Activated CD8-positive, alpha-beta memory T cell treated with anti-CD3 and anti-CD28 coated beads, Interleukin-2, amount 50 U/mL, for 24 hours (primary cell): ENCODE data around the gene ALPG.
"Not testable (repeated sequence)": the region's sequence is repeated elsewhere in the genome, so short reads cannot be mapped to it uniquely, and the experiment has no call there.

Source experiments
- DNase-seq: peaks from one replicate; pipeline ENCODE4 v3.0.0-alpha.2; 2020; ENCODE audit errors: extremely low read depth

ALPG gene

GRCh38 chr2:232406556-232407310, at the start of gene ALPG:
ALPG (plus strand) TSS chr2:232406844; CDS start chr2:232406895, 51 bp downstream.
- DNase-seq: no peak

- no peak for DNase-seq
These were observed 45.0 kb upstream of the ALPG start for GRCh38 chr2:232361646-232362045.

GRCh38 chr2:232362174-232362900, 44.3 kb upstream of the ALPG start:
- no peak for DNase-seq

- DNase-seq: not testable (repeated sequence)
These were observed 43.4 kb upstream of the ALPG start for GRCh38 chr2:232363064-232363783.

GRCh38 chr2:232363784-232364615, 42.6 kb upstream of the ALPG start:
- DNase-seq: no peak

GRCh38 chr2:232364806-232365594, 41.6 kb upstream of the ALPG start:
- not testable (repeated sequence) for DNase-seq

DNA sequence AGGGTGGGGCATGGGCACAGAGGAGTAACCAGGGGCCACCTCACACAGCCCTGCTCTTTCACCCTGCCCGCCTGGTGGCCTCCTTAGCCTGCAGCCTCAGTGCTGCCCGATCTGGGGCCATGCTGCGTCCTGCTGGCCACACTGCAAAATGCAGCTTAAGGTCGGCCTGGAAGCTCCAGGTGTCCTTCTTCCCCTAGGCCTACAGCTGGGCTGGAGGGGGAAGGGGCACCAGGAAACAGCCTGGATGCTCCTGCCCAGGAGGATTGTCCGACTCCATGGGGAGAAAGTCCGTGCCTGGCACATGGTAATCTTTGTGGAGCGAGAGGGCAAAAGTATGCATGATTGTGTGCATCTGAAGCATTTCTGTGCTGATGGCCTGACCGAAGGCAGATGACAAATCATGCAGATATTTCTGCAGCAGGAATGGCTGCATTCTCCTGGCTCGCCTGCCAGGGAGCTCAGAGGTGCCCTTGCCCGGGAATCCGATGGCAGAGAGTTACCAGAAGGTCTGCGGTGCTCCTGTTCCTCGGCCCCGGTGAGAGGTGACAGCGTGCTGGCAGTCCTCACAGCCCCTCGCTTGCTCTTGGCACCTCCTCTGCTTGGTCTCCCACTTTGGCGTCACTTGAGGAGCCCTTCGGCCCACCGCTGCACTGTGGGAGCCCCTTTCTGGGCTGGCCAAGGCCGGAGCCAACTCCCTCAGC, 40.9 kb upstream of the ALPG start:
- DNase-seq: no peak

DNA sequence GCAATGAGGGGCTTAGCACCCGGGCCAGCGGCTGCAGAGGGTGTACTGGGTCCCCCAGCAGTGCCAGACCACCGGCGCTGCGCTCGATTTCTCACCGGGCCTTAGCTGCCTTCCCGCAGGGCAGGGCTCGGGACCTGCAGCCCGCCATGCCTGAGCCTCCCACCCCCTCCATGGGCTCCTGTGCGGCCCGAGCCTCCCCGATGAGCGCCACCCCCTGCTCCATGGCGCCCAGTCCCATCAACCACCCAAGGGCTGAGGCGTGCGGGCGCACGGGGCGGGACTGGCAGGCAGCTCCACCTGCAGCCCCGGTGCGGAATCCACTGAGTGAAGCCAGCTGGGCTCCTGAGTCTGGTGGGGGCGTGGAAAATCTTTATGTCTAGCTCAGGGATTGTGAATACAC, 40.2 kb upstream of the ALPG start:
- not testable (repeated sequence) for DNase-seq

GRCh38 chr2:232367016-232367415, 39.6 kb upstream of the ALPG start:
- DNase-seq: no peak

GRCh38 chr2:232367591-232368233, 38.9 kb upstream of the ALPG start:
- no peak for DNase-seq

DNA sequence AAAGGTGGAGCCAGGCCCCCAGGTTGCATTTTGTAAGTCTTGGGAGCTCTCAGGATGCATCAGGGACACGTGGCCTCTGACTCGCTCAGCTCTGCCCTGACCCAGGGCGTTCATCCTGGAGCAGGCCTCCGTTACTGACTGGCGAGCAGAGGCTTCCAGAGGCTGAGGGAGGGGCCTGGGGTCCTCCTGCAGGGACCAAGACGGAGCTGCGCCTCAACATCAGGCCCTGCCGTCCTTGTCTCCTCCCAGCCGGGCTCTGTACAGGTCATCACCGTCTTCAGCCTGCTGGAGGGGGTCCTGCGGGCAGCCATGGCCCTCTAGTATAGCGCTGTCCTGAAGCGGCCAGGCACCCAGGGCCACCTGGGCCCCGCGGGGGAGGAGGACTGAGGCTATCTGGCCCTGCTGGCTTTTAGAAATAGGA, 38.3 kb upstream of the ALPG start:
- no peak for DNase-seq

DNA sequence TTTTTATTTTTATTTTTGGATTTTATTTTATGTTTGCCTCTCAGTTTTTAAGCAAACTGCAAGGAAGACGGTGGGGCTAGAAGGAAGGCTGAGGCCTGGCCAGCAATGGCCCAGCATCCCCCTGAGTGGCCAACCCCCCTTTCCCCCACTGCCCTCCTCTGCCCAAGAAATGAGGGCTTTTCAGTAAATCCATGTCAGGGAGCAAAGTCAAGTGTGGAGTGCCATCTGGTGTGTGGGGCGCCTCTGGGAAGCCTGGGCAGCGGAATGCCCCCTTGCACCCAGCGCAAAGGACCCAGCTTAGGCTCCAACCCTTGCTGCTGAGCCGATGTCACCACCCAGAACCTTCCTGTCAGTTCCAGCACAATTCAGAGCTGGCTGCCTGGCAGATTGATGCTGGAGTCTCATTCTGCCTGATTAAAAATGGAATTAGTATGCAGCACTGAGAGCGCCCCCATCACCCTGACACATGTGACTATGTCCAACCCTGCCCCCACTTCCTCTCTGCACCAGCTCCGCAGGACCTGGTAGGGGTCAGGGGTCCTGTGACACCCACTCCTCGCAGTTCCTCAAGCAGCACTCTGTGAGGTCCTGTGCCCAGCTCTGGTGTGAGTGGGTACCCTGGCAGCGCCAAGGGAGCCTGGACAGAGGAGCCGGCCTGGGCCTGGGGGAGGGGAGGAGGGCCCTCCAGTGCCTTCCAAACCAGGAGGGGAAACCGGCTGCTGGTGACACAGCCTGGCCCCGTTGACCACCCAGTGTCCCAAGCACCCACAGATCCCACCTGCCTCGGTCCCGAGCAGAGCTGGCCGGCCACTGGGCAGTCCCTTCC, 37.3 kb upstream of the ALPG start:
- DNase-seq: no peak

DNA sequence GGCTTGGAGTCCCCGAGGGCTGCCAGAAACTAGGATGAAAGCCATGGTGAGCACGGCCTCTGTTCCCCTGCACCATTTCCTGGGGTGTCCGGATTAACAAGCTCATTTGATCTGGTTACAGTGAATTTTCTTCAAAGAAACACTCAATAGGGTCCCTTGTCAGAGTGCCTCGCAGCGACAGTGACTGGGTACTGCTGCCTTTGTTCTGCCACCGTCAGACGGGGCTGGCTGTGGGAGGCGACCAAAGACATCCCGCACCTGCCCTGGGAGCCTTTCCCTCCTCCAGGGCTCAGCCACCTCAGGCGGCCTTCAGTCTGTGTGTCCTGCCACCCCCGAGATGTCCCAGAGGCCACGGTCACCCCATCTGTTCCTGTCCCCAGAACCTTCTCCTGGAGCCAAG, 36.6 kb upstream of the ALPG start:
- not testable (repeated sequence) for DNase-seq

- no peak for DNase-seq
These were observed 34.1 kb upstream of the ALPG start for GRCh38 chr2:232372231-232373208.

DNA sequence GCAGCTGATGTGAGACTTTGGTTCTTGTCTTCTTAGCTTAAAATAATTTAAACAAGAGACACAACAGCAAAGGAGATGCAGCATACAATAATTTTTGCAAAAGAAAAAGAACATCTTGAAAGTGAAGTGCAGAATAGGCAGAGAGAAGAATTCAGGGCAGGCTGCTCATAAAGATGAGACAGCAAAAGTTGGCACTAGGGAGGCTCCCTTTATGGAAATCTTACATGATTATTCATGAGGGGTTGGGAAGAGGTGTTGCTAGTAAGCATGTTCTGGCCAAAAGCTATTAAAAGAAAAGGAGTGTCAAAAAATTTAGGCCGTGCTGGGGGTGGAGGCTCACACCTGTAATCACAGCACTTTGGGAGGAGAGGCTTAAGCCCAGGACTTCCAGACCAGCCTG, 32.3 kb upstream of the ALPG start:
- no peak for DNase-seq

GRCh38 chr2:232375164-232375563, 31.5 kb upstream of the ALPG start:
- DNase-seq: no peak

DNA sequence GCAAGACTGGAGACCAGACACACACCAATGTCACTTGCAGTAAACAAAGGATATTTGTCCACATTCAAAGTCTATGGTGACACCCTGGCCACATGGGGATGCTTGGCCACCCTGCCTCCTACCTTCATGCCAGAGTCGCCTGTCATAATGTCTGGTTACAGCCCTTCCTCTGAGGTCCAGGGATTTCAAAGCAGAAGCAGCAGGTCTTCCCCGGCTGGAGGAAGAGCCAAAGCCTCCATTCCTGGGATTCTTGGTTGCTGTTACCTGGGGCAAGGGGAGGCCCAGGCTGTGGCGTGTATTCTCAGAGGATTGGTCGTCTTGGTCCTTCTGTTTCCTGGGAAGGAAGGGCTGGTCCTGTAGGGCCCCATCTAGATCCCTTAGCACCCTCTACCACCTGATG, 30.4 kb upstream of the ALPG start:
- no peak for DNase-seq

- no peak for DNase-seq
These were observed 29.9 kb upstream of the ALPG start for GRCh38 chr2:232376713-232377112.
